SK-N-SH (cell line): Measurements from ENCODE around the gene GNG13. TPM values are rescaled to one million over a fixed set of nuclear protein-coding genes. Genes with fewer than 3 reads are reported as not detected.

ENCODE experiments used
- CTCF ChIA-PET: fragments of 300-600, 350-600 bp; formaldehyde crosslinking; extraction: SDS; loops from one replicate; lab custom pipeline; 2021; lab: Yijun Ruan, JAX
- POLR2A ChIA-PET: fragments of 350-600 bp; sonication (Branson Sonifier 250); formaldehyde crosslinking; extraction: SDS; loops from one replicate; lab custom pipeline; 2020; ENCODE audit warnings: antibody characterized with exemption, inconsistent platforms; lab: Yijun Ruan, JAX
- DNase-seq: peaks from one replicate; pipeline ENCODE4 v3.0.0; 2012
- H2AFZ ChIP-seq: fragments of 200-600 bp; sonication (generic); 2 replicates; pipeline ENCODE4 v1.8.1; 2016; ENCODE audit warnings: antibody characterized with exemption, mild to moderate bottlenecking, low read depth
- H3F3A ChIP-seq: fragments of 200-600 bp; sonication (generic); replicated peaks from 2 replicates; pipeline ENCODE3; 2016; ENCODE audit warnings: antibody characterized with exemption, mild to moderate bottlenecking; ENCODE audit not compliant: insufficient read depth
- H3K27ac ChIP-seq, 2 experiments: fragments of 200-500 bp in 1 of 2; fragments of 200-600 bp in 1 of 2; sonication (Bioruptor generic) in 1 of 2; sonication (generic), shearing (Covaris generic) in 1 of 2; 2 replicates each; pipeline versions ENCODE4 v1.5.1 to v1.6.1; 2014 to 2016; ENCODE audit warnings: low read depth in 2 of 2, inconsistent platforms in 1 of 2, low read length in 1 of 2, mild to moderate bottlenecking in 1 of 2, mixed read lengths in 1 of 2
- H3K27me3 ChIP-seq: fragments of 200-600 bp; sonication (generic), shearing (Covaris generic); 2 replicates; pipeline ENCODE4 v1.6.1; 2016; ENCODE audit warnings: mixed run types; ENCODE audit not compliant: insufficient read depth
- H3K36me3 ChIP-seq, 2 experiments: fragments of 200-500 bp in 1 of 2; fragments of 200-600 bp in 1 of 2; sonication (Bioruptor generic) in 1 of 2; sonication (generic) in 1 of 2; replicated peaks in 1 of 2; 2 replicates each; pipeline versions ENCODE3 to v1.5.1; 2014 to 2016; ENCODE audit warnings: low read length in 1 of 2, mild to moderate bottlenecking in 1 of 2; ENCODE audit not compliant: insufficient read depth in 2 of 2, control insufficient read depth in 1 of 2
- H3K4me1 ChIP-seq, 2 experiments: fragments of 200-500 bp in 1 of 2; fragments of 200-600 bp in 1 of 2; sonication (Bioruptor generic) in 1 of 2; sonication (generic), shearing (Covaris generic) in 1 of 2; 2 replicates each; pipeline versions ENCODE4 v1.5.1 to v1.6.1; 2014 to 2016; ENCODE audit warnings: low read depth in 1 of 2, low read length in 1 of 2, mixed run types in 1 of 2; ENCODE audit not compliant: insufficient read depth in 2 of 2, control insufficient read depth in 1 of 2
- H3K4me2 ChIP-seq: fragments of 200-600 bp; sonication (generic), shearing (Covaris generic); 2 replicates; pipeline ENCODE4 v1.6.1; 2017; ENCODE audit warnings: mixed run types
- H3K4me3 ChIP-seq, 2 experiments: fragments of 200-500 bp in 1 of 2; fragments of 200-600 bp in 1 of 2; sonication (Bioruptor generic) in 1 of 2; sonication (generic), shearing (Covaris generic) in 1 of 2; 2 replicates each; pipeline versions ENCODE4 v1.5.1 to v1.8.1; 2014 to 2016; ENCODE audit warnings: low read depth in 2 of 2, inconsistent platforms in 1 of 2, low read length in 1 of 2, mild to moderate bottlenecking in 1 of 2, mixed read lengths in 1 of 2, moderate library complexity in 1 of 2
- H3K79me2 ChIP-seq: fragments of 200-600 bp; sonication (generic); 2 replicates; pipeline ENCODE4 v1.8.1; 2017; ENCODE audit warnings: mild to moderate bottlenecking; ENCODE audit not compliant: insufficient read depth
- H3K9ac ChIP-seq: fragments of 200-600 bp; sonication (generic); 2 replicates; pipeline ENCODE4 v1.6.1; 2017; ENCODE audit warnings: mixed run types
- H3K9me2 ChIP-seq: fragments of 200-600 bp; sonication (generic); 2 replicates; pipeline ENCODE4 v1.6.1; 2017; ENCODE audit warnings: mixed run types
- H3K9me3 ChIP-seq: fragments of 200-600 bp; sonication (generic); 2 replicates; pipeline ENCODE4 v1.6.1; 2017; ENCODE audit warnings: mixed run types, mild to moderate bottlenecking, moderate library complexity
- H4K20me1 ChIP-seq: fragments of 200-600 bp; sonication (generic); 2 replicates; pipeline ENCODE4 v1.6.1; 2017; ENCODE audit warnings: mild to moderate bottlenecking, mixed run types; ENCODE audit not compliant: insufficient read depth
- ELF1 ChIP-seq: IDR thresholded peaks from 2 replicates; pipeline ENCODE4 v1.4.0; 2012
- EP300 ChIP-seq, 2 experiments: IDR thresholded peaks; 2 replicates each; pipeline versions ENCODE4 v1.4.0 to v1.6.1; 2012; ENCODE audit warnings: borderline replicate concordance in 1 of 2, low read depth in 1 of 2, low read length in 1 of 2
- FOSL2 ChIP-seq: IDR thresholded peaks from 2 replicates; pipeline ENCODE4 v1.4.0; 2012; ENCODE audit warnings: low read depth, mild to moderate bottlenecking, moderate library complexity, borderline replicate concordance
- FOXJ3 ChIP-seq: sonication (generic); formaldehyde crosslinking; IDR thresholded peaks from 2 replicates; pipeline ENCODE4 v1.5.1; 2020; ENCODE audit warnings: mild to moderate bottlenecking, missing genetic modification reagents
- FOXM1 ChIP-seq: IDR thresholded peaks from 2 replicates; pipeline ENCODE4 v1.4.0; 2012; ENCODE audit warnings: low read depth, mild to moderate bottlenecking
- GATA2 ChIP-seq: sonication (generic); formaldehyde crosslinking; IDR thresholded peaks from 2 replicates; pipeline ENCODE4 v1.5.0; 2020; ENCODE audit warnings: mild to moderate bottlenecking, missing genetic modification reagents
- MEF2A ChIP-seq: IDR thresholded peaks from 2 replicates; pipeline ENCODE4 v1.4.0; 2012; ENCODE audit warnings: low read depth, borderline replicate concordance
- MXI1 ChIP-seq: IDR thresholded peaks from 2 replicates; pipeline ENCODE4 v1.6.1; 2012; ENCODE audit warnings: mild to moderate bottlenecking, low read depth, low read length, improper control_type of control experiment
- NRF1 ChIP-seq: IDR thresholded peaks from 2 replicates; pipeline ENCODE4 v1.6.1; 2012; ENCODE audit warnings: low read depth, mild to moderate bottlenecking, low read length
- POLR2AphosphoS5 ChIP-seq: IDR thresholded peaks from 2 replicates; pipeline ENCODE4 v1.6.1; 2012; ENCODE audit warnings: low read depth, low read length
- RAD21 ChIP-seq: IDR thresholded peaks from 2 replicates; pipeline ENCODE4 v1.6.1; 2012; ENCODE audit warnings: mild to moderate bottlenecking, low read length
- REST ChIP-seq: IDR thresholded peaks from 2 replicates; pipeline ENCODE4 v1.6.1; 2012; ENCODE audit warnings: mild to moderate bottlenecking, low read depth, low read length, moderate library complexity
- RFX5 ChIP-seq: IDR thresholded peaks from 2 replicates; pipeline ENCODE4 v1.6.1; 2012; ENCODE audit warnings: mild to moderate bottlenecking, improper control_type of control experiment, low read length
- RXRA ChIP-seq: IDR thresholded peaks from 2 replicates; pipeline ENCODE4 v1.4.0; 2012; ENCODE audit warnings: low read depth, mild to moderate bottlenecking, borderline replicate concordance
- SIN3A ChIP-seq: IDR thresholded peaks from 2 replicates; pipeline ENCODE4 v1.6.1; 2012; ENCODE audit warnings: low read depth, mild to moderate bottlenecking, low read length, moderate library complexity, borderline replicate concordance
- SMC3 ChIP-seq: IDR thresholded peaks from 2 replicates; pipeline ENCODE4 v1.6.1; 2012; ENCODE audit warnings: low read depth, low read length, improper control_type of control experiment
- TAF1 ChIP-seq: IDR thresholded peaks from 2 replicates; pipeline ENCODE4 v1.6.1; 2012; ENCODE audit warnings: low read depth, mild to moderate bottlenecking, low read length, moderate library complexity, borderline replicate concordance
- TEAD4 ChIP-seq: IDR thresholded peaks from 2 replicates; pipeline ENCODE4 v1.4.0; 2012; ENCODE audit warnings: mild to moderate bottlenecking, borderline replicate concordance; ENCODE audit not compliant: insufficient read depth
- USF1 ChIP-seq: IDR thresholded peaks from 2 replicates; pipeline ENCODE4 v1.4.0; 2012; ENCODE audit warnings: low read depth, borderline replicate concordance
- YY1 ChIP-seq: IDR thresholded peaks from 2 replicates; pipeline ENCODE4 v1.4.0; 2012; ENCODE audit warnings: low read depth, mild to moderate bottlenecking
- ZBTB33 ChIP-seq: IDR thresholded peaks from 2 replicates; pipeline ENCODE4 v1.4.0; 2012; ENCODE audit warnings: low read depth, borderline replicate concordance
- whole genome bisulfite sequencing: methylation state at CpG from one replicate; pipeline ENCODE4 v1.1.6; 2017; ENCODE audit warnings: low lambda C conversion rate; 5-methylcytosine and 5-hydroxymethylcytosine counted together
- polyA plus RNA-seq, 3 experiments: library from polyadenylated mRNA; depleted of rRNA; stranded (reverse); fragments of >200 nt; gene quantifications; 2 replicates each; pipeline ENCODE4 v1.2.3, GENCODE V29; 2012
- TF ChIP-seq, protein P1 (sequence below): fragments of 150-350 bp; IDR thresholded peaks from 2 replicates; pipeline ENCODE4 v1.6.1; 2016; ENCODE audit warnings: mild to moderate bottlenecking, low read depth, low read length

The GNG13 gene
- polyA plus RNA-seq, 1 of the 3 experiments (the other 2 are of a cell fraction): not detected

GRCh38 chr16:769934-770333 is 30.6 kb downstream of the GNG13 start:
- ChIA-PET POLR2A (no interaction called here), CTCF (interaction anchor here (1.8 kb wide), 1 partner anchor 15 kb away, joined by 10 read pairs; no protein-coding TSS in a partner anchor)
- TF ChIP-seq MXI1: no peak
- TF ChIP-seq FOXM1: no peak
- TF ChIP-seq YY1: no peak
- no peak for TF ChIP-seq NRF1
- TF ChIP-seq FOXJ3 (CRISPR knock-in tag): no peak
- TF ChIP-seq GATA2 (CRISPR knock-in tag): no peak
- no peak for TF ChIP-seq POLR2AphosphoS5
- TF ChIP-seq RFX5: no peak
- TF ChIP-seq MEF2A: no peak
- TF ChIP-seq RXRA: no peak
- TF ChIP-seq RAD21: no peak
- TF ChIP-seq SIN3A: no peak
- no peak for TF ChIP-seq EP300 (IDR thresholded peaks at IDR 0.05; ENCODE audit: borderline replicate concordance in 1 of 2, low read depth in 1 of 2, low read length in 1 of 2)
- no peak for TF ChIP-seq ELF1
- no peak for TF ChIP-seq ZBTB33
- no peak for TF ChIP-seq TEAD4
- Histone ChIP-seq H3K36me3 (no peaks in the 10 kb centered on the region), H3K79me2 (no peaks in the 10 kb centered on the region), H3K27ac (no peak overlapping the region), H3K9ac (no peak overlapping the region), H3K9me2 (no peaks in the 10 kb centered on the region), H4K20me1 (no peaks in the 10 kb centered on the region), H3K4me1 (no peaks in the 10 kb centered on the region), H2AFZ (no peak overlapping the region), H3K27me3 (no peaks in the 10 kb centered on the region), H3K9me3 (no peaks in the 10 kb centered on the region), H3K4me3 (no peak overlapping the region), H3F3A (no peaks in the 10 kb centered on the region), H3K4me2 (no peak overlapping the region)
- 79% methylated on average over 9 of the region's 19 CpGs for WGBS
- no peak for DNase-seq

DNA sequence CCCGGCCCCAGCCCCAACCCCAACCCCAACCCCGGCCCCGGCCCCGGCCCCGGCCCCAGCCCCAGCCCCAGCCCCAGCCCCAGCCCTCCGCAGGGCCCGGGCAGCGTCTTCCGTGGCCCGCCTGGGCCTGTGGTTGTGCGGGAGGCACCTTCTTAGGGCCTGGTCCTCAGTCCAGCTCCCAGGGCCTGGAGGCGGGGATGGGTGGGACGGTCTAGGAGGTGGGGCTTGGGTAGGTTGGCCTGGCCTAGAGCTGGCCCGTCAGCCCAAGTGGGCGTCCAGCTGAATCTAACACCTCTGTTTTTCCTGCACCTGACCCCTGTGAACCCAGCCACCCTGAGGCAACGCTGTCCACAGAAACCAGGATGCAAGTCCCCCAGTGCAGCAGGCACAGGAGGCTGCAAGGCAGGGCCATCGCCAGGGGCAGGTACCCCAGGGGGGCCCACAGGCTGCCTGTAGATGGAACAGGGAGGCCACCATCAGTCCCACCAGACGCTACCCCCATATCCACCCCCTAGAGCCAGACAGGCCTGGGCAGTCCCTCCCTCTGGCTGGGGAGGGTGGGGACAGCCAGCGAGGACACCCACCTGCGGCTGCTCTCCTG is 31.2 kb downstream of the GNG13 start:
- Histone ChIP-seq H3K4me2 (no peak overlapping the region), H3K79me2 (no peaks in the 10 kb centered on the region), H4K20me1 (no peaks in the 10 kb centered on the region), H3K4me3 (no peak overlapping the region), H3F3A (no peaks in the 10 kb centered on the region), H3K36me3 (no peaks in the 10 kb centered on the region), H3K27me3 (no peaks in the 10 kb centered on the region), H3K4me1 (no peaks in the 10 kb centered on the region), H2AFZ (no peak overlapping the region), H3K27ac (no peak overlapping the region), H3K9me3 (no peaks in the 10 kb centered on the region), H3K9ac (no peak overlapping the region), H3K9me2 (no peaks in the 10 kb centered on the region)
- no peak for DNase-seq
- POLR2A ChIA-PET: no interaction called here
- CTCF ChIA-PET: no interaction called here
- WGBS: 86% methylated on average over 8 of the region's 20 CpGs
- TF ChIP-seq NRF1 (no peak), SMC3 (no peak), TAF1 (no peak), FOSL2 (no peak), REST (no peak), FOXM1 (no peak), USF1 (no peak), MEF2A (no peak), GATA2 (CRISPR knock-in tag) (no peak), SIN3A (no peak), RAD21 (no peak)
- TF ChIP-seq, protein P1, sequence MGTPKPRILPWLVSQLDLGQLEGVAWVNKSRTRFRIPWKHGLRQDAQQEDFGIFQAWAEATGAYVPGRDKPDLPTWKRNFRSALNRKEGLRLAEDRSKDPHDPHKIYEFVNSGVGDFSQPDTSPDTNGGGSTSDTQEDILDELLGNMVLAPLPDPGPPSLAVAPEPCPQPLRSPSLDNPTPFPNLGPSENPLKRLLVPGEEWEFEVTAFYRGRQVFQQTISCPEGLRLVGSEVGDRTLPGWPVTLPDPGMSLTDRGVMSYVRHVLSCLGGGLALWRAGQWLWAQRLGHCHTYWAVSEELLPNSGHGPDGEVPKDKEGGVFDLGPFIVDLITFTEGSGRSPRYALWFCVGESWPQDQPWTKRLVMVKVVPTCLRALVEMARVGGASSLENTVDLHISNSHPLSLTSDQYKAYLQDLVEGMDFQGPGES: no peak
